PC-3 (cell line): Measurements from ENCODE around the gene PIGW. TPM values are rescaled to one million over a fixed set of nuclear protein-coding genes. Genes with fewer than 3 reads are reported as not detected.

Experiments
- ATAC-seq: fragments of 200-7000 bp; cut with Tn5 transposase; 2 replicates; pipeline ENCODE4 v1.9.1; 2020; ENCODE audit warnings: mild to moderate bottlenecking, moderate library complexity
- BruUV-seq: library from RNA; stranded (reverse); fragments of 400-500 nt; replicated peaks from 2 replicates; lab custom pipeline; 2021; lab: Mats Ljungman, UMichigan
- CTCF ChIA-PET: fragments of 300-600 bp; sonication (Branson Sonifier 250); formaldehyde crosslinking; loops from one replicate; lab custom pipeline; 2022; ENCODE audit warnings: antibody characterized with exemption; lab: Charles Lee
- POLR2A ChIA-PET: fragments of 300-600 bp; sonication (Branson Sonifier 250); formaldehyde crosslinking; loops from one replicate; lab custom pipeline; 2022; ENCODE audit warnings: antibody characterized with exemption; ENCODE audit not compliant: unreplicated experiment; lab: Charles Lee
- DNase-seq: peaks from one replicate; pipeline ENCODE4 v3.0.0-alpha.2; 2015
- H2AFZ ChIP-seq: fragments of 300-600 bp; sonication (generic); 2 replicates; pipeline ENCODE4 v1.6.0; 2016; ENCODE audit warnings: antibody characterized with exemption, low read length
- H3F3A ChIP-seq: fragments of 300-600 bp; sonication (generic); one replicate; pipeline ENCODE4 v1.6.0; 2017; ENCODE audit warnings: antibody characterized with exemption, low read length, control low read depth, mild to moderate bottlenecking; ENCODE audit not compliant: unreplicated experiment
- H3K27ac ChIP-seq: fragments of 300-600 bp; sonication (generic); 2 replicates; pipeline ENCODE4 v1.5.1; 2016; ENCODE audit warnings: mild to moderate bottlenecking, low read length
- H3K27me3 ChIP-seq: fragments of 300-600 bp; sonication (generic); 2 replicates; pipeline ENCODE4 v1.6.1; 2016; ENCODE audit warnings: low read length, mixed read lengths
- H3K36me3 ChIP-seq: fragments of 300-600 bp; sonication (generic); 2 replicates; pipeline ENCODE4 v1.6.1; 2016; ENCODE audit warnings: low read depth, mixed run types, low read length, mixed read lengths
- H3K4me1 ChIP-seq: fragments of 300-600 bp; sonication (generic); 2 replicates; pipeline ENCODE4 v1.5.1; 2016; ENCODE audit warnings: low read length; ENCODE audit not compliant: insufficient read depth
- H3K4me2 ChIP-seq: fragments of 300-600 bp; sonication (generic); 2 replicates; pipeline ENCODE4 v1.6.0; 2016; ENCODE audit warnings: low read length
- H3K4me3 ChIP-seq: fragments of 300-600 bp; sonication (generic); 2 replicates; pipeline ENCODE4 v1.5.1; 2016; ENCODE audit warnings: mild to moderate bottlenecking, low read length, mixed read lengths
- H3K79me2 ChIP-seq: fragments of 300-600 bp; sonication (generic); 2 replicates; pipeline ENCODE4 v1.6.1; 2017; ENCODE audit warnings: low read length, mixed read lengths
- H3K9ac ChIP-seq: fragments of 300-600 bp; sonication (generic); 2 replicates; pipeline ENCODE4 v1.6.0; 2016; ENCODE audit warnings: mild to moderate bottlenecking, low read length
- H3K9me2 ChIP-seq: fragments of 300-600 bp; sonication (generic); replicated peaks from 2 replicates; pipeline ENCODE4 v1.6.1; 2016; ENCODE audit warnings: mixed run types, low read length, mixed read lengths
- H3K9me3 ChIP-seq: fragments of 300-600 bp; sonication (generic); 2 replicates; pipeline ENCODE4 v1.6.1; 2016; ENCODE audit warnings: low read length, mixed read lengths
- H4K20me1 ChIP-seq: fragments of 300-600 bp; sonication (generic); 2 replicates; pipeline ENCODE4 v1.6.1; 2016; ENCODE audit warnings: low read length, mixed read lengths
- CTCF ChIP-seq: fragments of 300-600 bp; sonication (generic); conservative IDR thresholded peaks from 2 replicates; pipeline ENCODE4 v1.5.1; 2017; ENCODE audit warnings: antibody characterized with exemption, low read depth, mild to moderate bottlenecking, low read length
- EZH2 ChIP-seq: fragments of 300-600 bp; sonication (generic); IDR thresholded peaks from one replicate; pipeline ENCODE4 v1.6.1; 2017; ENCODE audit warnings: antibody characterized with exemption, mild to moderate bottlenecking, low read length; ENCODE audit not compliant: unreplicated experiment
- EZH2phosphoT487 ChIP-seq: fragments of 300-600 bp; sonication (generic); IDR thresholded peaks from 2 replicates; pipeline ENCODE4 v1.6.1; 2018; ENCODE audit warnings: mild to moderate bottlenecking, antibody characterized with exemption, low read length, borderline replicate concordance
- intact Hi-C: fragments of 100-400 bp; cut with micrococcal nuclease; formaldehyde crosslinking; loops from 2 replicates; pipeline ENCODE4 v1.9.0; 2023
- total RNA-seq: library from RNA; depleted of rRNA; stranded (reverse); fragments of >200 nt; gene quantifications from 2 replicates; pipeline ENCODE4 v1.2.3, GENCODE V29; 2014

The PIGW gene
- total RNA-seq, 1 experiment from 2014 or later: 8.0 TPM

- no peaks in the 10 kb centered on the region for H3K4me1 ChIP-seq
- intact Hi-C loops: no loop called here
- H3K4me2 ChIP-seq: no peak overlapping the region
- DNase-seq: no peak
- BruUV-seq: no TSS peak
- no peaks in the 10 kb centered on the region for H3K79me2 ChIP-seq
- TF ChIP-seq CTCF: no peak
- no peak for TF ChIP-seq EZH2
- no peak for TF ChIP-seq EZH2phosphoT487
- peaks cover 6% of the 10 kb centered on the region; the same call in 1 of the 2 replicates for H3K36me3 ChIP-seq
- no peaks in the 10 kb centered on the region for H3K9me3 ChIP-seq
- ChIA-PET CTCF (no interaction called here), POLR2A (no interaction called here)
- no peak overlapping the region for H3K9ac ChIP-seq
- no peak overlapping the region for H3K4me3 ChIP-seq
- H3K27me3 ChIP-seq: no peaks in the 10 kb centered on the region
- H3K27ac ChIP-seq: no peak overlapping the region
- no peaks in the 10 kb centered on the region for H4K20me1 ChIP-seq
- no peak for ATAC-seq
- no peaks in the 10 kb centered on the region for H3F3A ChIP-seq
- H3K9me2 ChIP-seq: no peaks in the 10 kb centered on the region
- H2AFZ ChIP-seq: no peak overlapping the region
Measured at GRCh38 chr17:36500745-36501225, 34.0 kb upstream of the PIGW start.

- Histone ChIP-seq H3K9me2 (no peaks in the 10 kb centered on the region), H2AFZ (no peak overlapping the region), H3K27ac (no peak overlapping the region), H3K27me3 (no peaks in the 10 kb centered on the region), H4K20me1 (no peaks in the 10 kb centered on the region), H3K4me2 (no peak overlapping the region), H3K4me3 (no peak overlapping the region), H3K36me3 (peaks cover under 1% of the 10 kb centered on the region; the same call in 1 of the 2 replicates), H3K79me2 (no peaks in the 10 kb centered on the region), H3K4me1 (no peaks in the 10 kb centered on the region), H3K9ac (no peak overlapping the region), H3F3A (no peaks in the 10 kb centered on the region), H3K9me3 (no peaks in the 10 kb centered on the region)
- intact Hi-C loops: no loop called here
- CTCF ChIA-PET: no interaction called here
- no peak for TF ChIP-seq EZH2
- no peak for TF ChIP-seq EZH2phosphoT487
- TF ChIP-seq CTCF: no peak
- no peak for DNase-seq
- BruUV-seq: no TSS peak
- POLR2A ChIA-PET: no interaction called here
- ATAC-seq: no peak
Measured at GRCh38 chr17:36501351-36501750, 33.4 kb upstream of the PIGW start.

GRCh38 chr17:36501963-36502362 is 32.8 kb upstream of the PIGW start:
- H3K9me2 ChIP-seq: no peaks in the 10 kb centered on the region
- H3K4me3 ChIP-seq: no peak overlapping the region
- no peak overlapping the region for H3K9ac ChIP-seq
- ChIA-PET CTCF (no interaction called here), POLR2A (no interaction called here)
- H3K4me2 ChIP-seq: no peak overlapping the region
- ATAC-seq (no peak), DNase-seq (no peak)
- H3K9me3 ChIP-seq: no peaks in the 10 kb centered on the region
- no peak overlapping the region for H3K27ac ChIP-seq
- no peaks in the 10 kb centered on the region for H4K20me1 ChIP-seq
- no peak overlapping the region for H2AFZ ChIP-seq
- H3K4me1 ChIP-seq: no peaks in the 10 kb centered on the region
- TF ChIP-seq EZH2 (no peak), CTCF (no peak), EZH2phosphoT487 (no peak)
- H3F3A ChIP-seq: no peaks in the 10 kb centered on the region
- H3K27me3 ChIP-seq: no peaks in the 10 kb centered on the region
- intact Hi-C loops: no loop called here
- no TSS peak for BruUV-seq
- no peaks in the 10 kb centered on the region; the same call in 1 of the 2 replicates for H3K36me3 ChIP-seq
- no peaks in the 10 kb centered on the region for H3K79me2 ChIP-seq
